ENCODE results near the gene TRIM14.
"Not testable (repeated sequence)": the region's sequence is repeated elsewhere in the genome, so short reads cannot be mapped to it uniquely, and the experiment has no call there.

TRIM14 gene

GRCh38 chr9:98130576-98131228 is 11.7 kb upstream of the TRIM14 start:
- H3K27me3 ChIP-seq (ENCODE audit: control insufficient read depth in 1 of 2, insufficient read depth in 1 of 2, low read length in 2 of 2) = peaks cover 0 to 28% of the 10 kb centered on the region in 2 experiments

GRCh38 chr9:98130060-98130459 is 11.0 kb upstream of the TRIM14 start:
- not testable (repeated sequence) for H3K9ac ChIP-seq (ENCODE audit: low read length); H2BK15ac ChIP-seq (ENCODE audit: low read depth, poor library complexity, severe bottlenecking); H3K9me3 ChIP-seq (ENCODE audit: control insufficient read depth, low read length); H4K8ac ChIP-seq (ENCODE audit: low read length); H3K27ac ChIP-seq (ENCODE audit: low read length, poor library complexity, severe bottlenecking); H2AK5ac ChIP-seq (ENCODE audit: low read length, severe bottlenecking); H3K18ac ChIP-seq (ENCODE audit: low read depth in 1 of 2, low read length in 2 of 2); H3K14ac ChIP-seq (ENCODE audit: low read length in 2 of 2); H3K79me1 ChIP-seq (replicated peaks; ENCODE audit: low read length, poor library complexity, severe bottlenecking); H2BK120ac ChIP-seq (ENCODE audit: low read depth, low read length); H3K4me1 ChIP-seq (ENCODE audit: control insufficient read depth, insufficient read depth, low read depth, low read length); H4K91ac ChIP-seq (ENCODE audit: low read length); H2BK12ac ChIP-seq (ENCODE audit: low read length in 2 of 2); H3K23ac ChIP-seq (ENCODE audit: low read length in 2 of 2); H3K4me2 ChIP-seq (ENCODE audit: low read length, poor library complexity, severe bottlenecking); DNase-seq; H3K4me3 ChIP-seq (ENCODE audit: insufficient read depth in 1 of 2, low read depth in 1 of 2, low read length in 2 of 2); H3K36me3 ChIP-seq (ENCODE audit: control insufficient read depth in 1 of 2, insufficient read depth in 2 of 2, low read depth in 1 of 2, low read length in 2 of 2); H3K4ac ChIP-seq (ENCODE audit: low read depth in 1 of 2, low read length in 2 of 2); H2BK5ac ChIP-seq (ENCODE audit: low read depth, low read length, poor library complexity, severe bottlenecking); H2AFZ ChIP-seq (ENCODE audit: low read depth, low read length)
- 95% methylated on average over 4 of the region's 4 CpGs for WGBS
- H3K27me3 ChIP-seq (ENCODE audit: control insufficient read depth in 1 of 2, insufficient read depth in 1 of 2, low read length in 2 of 2) = peaks cover 0 to 32% of the 10 kb centered on the region in 2 experiments

More at GRCh38 chr9:98130576-98131228, 11.7 kb upstream of the TRIM14 start:
- Histone ChIP-seq H3K79me1 (replicated peaks; ENCODE audit: low read length, poor library complexity, severe bottlenecking) (no peaks in the 10 kb centered on the region), H4K8ac (ENCODE audit: low read length) (no peak overlapping the region), H3K9me3 (ENCODE audit: control insufficient read depth, low read length) (no peaks in the 10 kb centered on the region), H2BK15ac (ENCODE audit: low read depth, poor library complexity, severe bottlenecking) (no peak overlapping the region), H4K91ac (ENCODE audit: low read length) (no peak overlapping the region), H3K23ac (ENCODE audit: low read length in 2 of 2) (no peak overlapping the region), H3K18ac (ENCODE audit: low read depth in 1 of 2, low read length in 2 of 2) (no peak overlapping the region), H2BK120ac (ENCODE audit: low read depth, low read length) (no peak overlapping the region), H3K14ac (ENCODE audit: low read length in 2 of 2) (no peak overlapping the region), H2BK5ac (ENCODE audit: low read depth, low read length, poor library complexity, severe bottlenecking) (no peak overlapping the region), H2AK5ac (ENCODE audit: low read length, severe bottlenecking) (no peak overlapping the region), H3K4me3 (ENCODE audit: insufficient read depth in 1 of 2, low read depth in 1 of 2, low read length in 2 of 2) (no peak overlapping the region), H3K36me3 (ENCODE audit: control insufficient read depth in 1 of 2, insufficient read depth in 2 of 2, low read depth in 1 of 2, low read length in 2 of 2) (peaks cover 0 to 2% of the 10 kb centered on the region in 2 experiments), H3K27ac (ENCODE audit: low read length, poor library complexity, severe bottlenecking) (no peak overlapping the region), H2BK12ac (ENCODE audit: low read length in 2 of 2) (no peak overlapping the region), H3K4me1 (ENCODE audit: control insufficient read depth, insufficient read depth, low read depth, low read length) (peaks cover 5% of the 10 kb centered on the region), H2AFZ (ENCODE audit: low read depth, low read length) (no peak overlapping the region), H3K4ac (ENCODE audit: low read depth in 1 of 2, low read length in 2 of 2) (no peak overlapping the region), H3K9ac (ENCODE audit: low read length) (no peak overlapping the region), H3K4me2 (ENCODE audit: low read length, poor library complexity, severe bottlenecking) (no peak overlapping the region)
- WGBS = 95% methylated on average over 13 of the region's 13 CpGs
- no peak for DNase-seq

GRCh38 chr9:98129451-98129881 is 10.4 kb upstream of the TRIM14 start:
- peaks cover 5% of the 10 kb centered on the region for H3K4me1 ChIP-seq (ENCODE audit: control insufficient read depth, insufficient read depth, low read depth, low read length)
- H3K23ac ChIP-seq (ENCODE audit: low read length in 2 of 2) = no peak overlapping the region
- H3K9ac ChIP-seq (ENCODE audit: low read length) = no peak overlapping the region
- H3K79me1 ChIP-seq (replicated peaks; ENCODE audit: low read length, poor library complexity, severe bottlenecking) = no peaks in the 10 kb centered on the region
- H2BK5ac ChIP-seq (ENCODE audit: low read depth, low read length, poor library complexity, severe bottlenecking) = no peak overlapping the region
- H2AK5ac ChIP-seq (ENCODE audit: low read length, severe bottlenecking) = no peak overlapping the region
- H3K27ac ChIP-seq (ENCODE audit: low read length, poor library complexity, severe bottlenecking) = no peak overlapping the region
- no peak overlapping the region for H2BK120ac ChIP-seq (ENCODE audit: low read depth, low read length)
- no peak overlapping the region for H3K18ac ChIP-seq (ENCODE audit: low read depth in 1 of 2, low read length in 2 of 2)
- H3K14ac ChIP-seq (ENCODE audit: low read length in 2 of 2) = no peak overlapping the region
- H3K4me2 ChIP-seq (ENCODE audit: low read length, poor library complexity, severe bottlenecking) = no peak overlapping the region
- no peak overlapping the region for H3K4me3 ChIP-seq (ENCODE audit: insufficient read depth in 1 of 2, low read depth in 1 of 2, low read length in 2 of 2)
- H3K4ac ChIP-seq (ENCODE audit: low read depth in 1 of 2, low read length in 2 of 2) = no peak overlapping the region
- H2AFZ ChIP-seq (ENCODE audit: low read depth, low read length) = no peak overlapping the region
- H4K91ac ChIP-seq (ENCODE audit: low read length) = no peak overlapping the region
- H2BK12ac ChIP-seq (ENCODE audit: low read length in 2 of 2) = no peak overlapping the region
- H3K9me3 ChIP-seq (ENCODE audit: control insufficient read depth, low read length) = no peaks in the 10 kb centered on the region
- peaks cover 0 to 33% of the 10 kb centered on the region in 2 experiments for H3K27me3 ChIP-seq (ENCODE audit: control insufficient read depth in 1 of 2, insufficient read depth in 1 of 2, low read length in 2 of 2)
- 84% methylated on average over 10 of the region's 10 CpGs for WGBS
- H2BK15ac ChIP-seq (ENCODE audit: low read depth, poor library complexity, severe bottlenecking) = no peak overlapping the region
- H4K8ac ChIP-seq (ENCODE audit: low read length) = no peak overlapping the region
- H3K36me3 ChIP-seq (ENCODE audit: control insufficient read depth in 1 of 2, insufficient read depth in 2 of 2, low read depth in 1 of 2, low read length in 2 of 2) = no peaks in the 10 kb centered on the region
- no peak for DNase-seq

- Histone ChIP-seq H4K8ac (ENCODE audit: low read length) (no peak overlapping the region), H2BK15ac (ENCODE audit: low read depth, poor library complexity, severe bottlenecking) (no peak overlapping the region), H3K14ac (ENCODE audit: low read length in 2 of 2) (no peak overlapping the region), H4K91ac (ENCODE audit: low read length) (no peak overlapping the region), H2AFZ (ENCODE audit: low read depth, low read length) (no peak overlapping the region), H2AK5ac (ENCODE audit: low read length, severe bottlenecking) (no peak overlapping the region), H3K4me2 (ENCODE audit: low read length, poor library complexity, severe bottlenecking) (no peak overlapping the region), H3K23ac (ENCODE audit: low read length in 2 of 2) (no peak overlapping the region), H3K27ac (ENCODE audit: low read length, poor library complexity, severe bottlenecking) (no peak overlapping the region), H3K4me1 (ENCODE audit: control insufficient read depth, insufficient read depth, low read depth, low read length) (peaks cover 5% of the 10 kb centered on the region), H2BK120ac (ENCODE audit: low read depth, low read length) (no peak overlapping the region), H3K36me3 (ENCODE audit: control insufficient read depth in 1 of 2, insufficient read depth in 2 of 2, low read depth in 1 of 2, low read length in 2 of 2) (no peaks in the 10 kb centered on the region), H3K79me1 (replicated peaks; ENCODE audit: low read length, poor library complexity, severe bottlenecking) (no peaks in the 10 kb centered on the region), H3K27me3 (ENCODE audit: control insufficient read depth in 1 of 2, insufficient read depth in 1 of 2, low read length in 2 of 2) (peaks cover 0 to 32% of the 10 kb centered on the region in 2 experiments), H2BK12ac (ENCODE audit: low read length in 2 of 2) (no peak overlapping the region), H3K18ac (ENCODE audit: low read depth in 1 of 2, low read length in 2 of 2) (no peak overlapping the region), H3K4ac (ENCODE audit: low read depth in 1 of 2, low read length in 2 of 2) (no peak overlapping the region), H2BK5ac (ENCODE audit: low read depth, low read length, poor library complexity, severe bottlenecking) (no peak overlapping the region), H3K9ac (ENCODE audit: low read length) (no peak overlapping the region), H3K4me3 (ENCODE audit: insufficient read depth in 1 of 2, low read depth in 1 of 2, low read length in 2 of 2) (no peak overlapping the region), H3K9me3 (ENCODE audit: control insufficient read depth, low read length) (no peaks in the 10 kb centered on the region)
- no peak for DNase-seq
- 96% methylated on average over 16 of the region's 16 CpGs for WGBS
These were observed 9.3 kb upstream of the TRIM14 start for GRCh38 chr9:98128316-98128715.
